HG03175 (cell line): Measurements from ENCODE around the gene METTL6.
"Not testable (repeated sequence)": the region's sequence is repeated elsewhere in the genome, so short reads cannot be mapped to it uniquely, and the experiment has no call there.

Source experiments
- ATAC-seq: cut with Tn5 transposase; IDR thresholded peaks from one replicate; pipeline ENCODE4 v1.9.1; 2021; ENCODE audit warnings: mild to moderate bottlenecking, moderate library complexity; ENCODE audit not compliant: unreplicated experiment

The METTL6 gene

GRCh38 chr3:15375461-15376000 is 51.8 kb downstream of the METTL6 start:
- no peak for ATAC-seq

GRCh38 chr3:15372918-15373317 is 54.4 kb downstream of the METTL6 start:
- no peak for ATAC-seq

- ATAC-seq: no peak
These were observed 58.7 kb downstream of the METTL6 start for GRCh38 chr3:15368561-15369135.

GRCh38 chr3:15367059-15367458 is 60.3 kb downstream of the METTL6 start:
- ATAC-seq: no peak

GRCh38 chr3:15364078-15364477 is 63.3 kb downstream of the METTL6 start:
- not testable (repeated sequence) for ATAC-seq

GRCh38 chr3:15361494-15362214 is 65.7 kb downstream of the METTL6 start:
- ATAC-seq: peak; percentile 76

GRCh38 chr3:15360788-15361493 is 66.4 kb downstream of the METTL6 start:
- no peak for ATAC-seq
